Measurements from ENCODE around the gene RPTOR. TPM values are rescaled to one million over a fixed set of nuclear protein-coding genes. Genes with fewer than 3 reads are reported as not detected.
"Not testable (repeated sequence)": the region's sequence is repeated elsewhere in the genome, so short reads cannot be mapped to it uniquely, and the experiment has no call there.

The RPTOR gene
- total RNA-seq, 2 experiments from 2014 or later: 60.0 to 67.2 TPM

DNA sequence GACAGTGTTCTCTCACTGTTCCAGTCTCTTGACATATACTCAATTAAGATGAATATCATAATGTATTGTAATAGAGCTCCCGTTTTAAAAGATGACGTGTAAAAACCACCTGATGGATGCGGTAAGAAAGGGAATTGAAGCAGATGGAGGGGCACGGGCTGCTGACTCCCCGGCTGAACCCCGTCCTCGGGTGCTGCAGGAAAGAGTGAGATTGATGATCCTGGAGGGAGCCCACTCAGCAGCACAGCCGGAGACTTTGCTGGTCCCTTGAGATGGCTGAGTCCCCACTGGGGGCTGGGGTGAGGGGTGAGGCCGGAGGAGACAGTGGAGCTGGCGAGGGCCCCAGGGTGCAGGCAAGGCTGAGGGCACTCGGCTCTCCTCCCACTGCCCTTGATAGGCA, 217.4 kb downstream of the RPTOR start:
- POLR2A ChIA-PET: interaction anchor here (0.7 kb wide), 1 partner anchor 30 kb away, joined by 4 read pairs; no protein-coding TSS in a partner anchor
- CTCF ChIA-PET: interaction anchor here (0.6 to 1.2 kb wide), 5 partner anchors 12 to 176 kb away, joined by 3 to 4 read pairs (median 3); no protein-coding TSS in a partner anchor

DNA sequence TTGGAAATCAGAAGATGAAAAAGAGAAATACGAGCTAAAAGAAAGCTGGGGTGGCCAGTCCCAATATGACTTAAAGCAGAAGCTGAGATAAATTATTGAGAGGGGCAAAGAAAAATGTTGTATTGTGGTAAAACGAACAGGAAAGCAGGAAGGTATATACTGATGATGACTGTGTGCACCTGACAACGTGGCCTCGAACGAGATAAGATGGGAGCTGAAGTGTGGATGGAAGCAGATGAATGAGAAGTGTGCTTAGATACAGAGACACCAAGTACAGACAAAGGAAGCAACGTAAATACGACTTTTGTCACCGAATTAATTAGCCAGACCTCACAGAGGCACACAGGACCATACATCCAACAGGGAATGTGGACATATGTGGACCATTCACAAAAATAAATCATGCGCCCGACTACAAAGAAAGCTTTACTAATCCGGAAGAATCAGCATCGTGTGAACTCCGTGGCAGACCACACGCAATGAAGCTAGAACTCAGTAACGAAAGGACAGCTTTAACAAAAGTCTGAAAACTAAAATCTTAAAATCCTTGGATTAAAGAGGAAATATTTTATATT, 218.7 kb downstream of the RPTOR start:
- ChIA-PET CTCF (no interaction called here), POLR2A (interaction anchor here (0.6 kb wide), 1 partner anchor 41 kb away, joined by 3 read pairs; no protein-coding TSS in a partner anchor)

DNA sequence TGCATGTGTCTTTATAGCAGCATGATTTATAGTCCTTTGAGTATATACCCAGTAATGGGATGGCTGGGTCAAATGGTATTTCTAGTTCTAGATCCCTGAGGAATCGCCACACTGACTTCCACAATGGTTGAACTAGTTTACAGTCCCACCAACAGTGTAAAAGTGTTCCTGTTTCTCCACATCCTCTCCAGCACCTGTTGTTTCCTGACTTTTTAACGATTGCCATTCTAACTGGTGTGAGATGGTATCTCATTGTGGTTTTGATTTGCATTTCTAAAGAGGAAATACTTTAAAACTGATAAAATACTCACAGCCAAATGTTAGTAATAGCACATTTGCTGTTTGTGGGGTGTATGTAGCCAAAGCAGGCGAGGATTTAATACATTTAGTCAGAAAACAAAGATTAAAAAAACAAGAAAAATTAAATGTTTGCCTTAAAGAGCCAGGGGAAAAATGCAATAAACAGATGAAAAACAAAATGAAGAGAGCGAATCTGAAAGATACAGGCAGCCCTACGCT, 220.0 kb downstream of the RPTOR start:
- POLR2A ChIA-PET: not testable (repeated sequence)
- CTCF ChIA-PET: interaction anchor here (0.5 kb wide), 1 partner anchor 9 kb away, joined by 5 read pairs; no protein-coding TSS in a partner anchor

DNA sequence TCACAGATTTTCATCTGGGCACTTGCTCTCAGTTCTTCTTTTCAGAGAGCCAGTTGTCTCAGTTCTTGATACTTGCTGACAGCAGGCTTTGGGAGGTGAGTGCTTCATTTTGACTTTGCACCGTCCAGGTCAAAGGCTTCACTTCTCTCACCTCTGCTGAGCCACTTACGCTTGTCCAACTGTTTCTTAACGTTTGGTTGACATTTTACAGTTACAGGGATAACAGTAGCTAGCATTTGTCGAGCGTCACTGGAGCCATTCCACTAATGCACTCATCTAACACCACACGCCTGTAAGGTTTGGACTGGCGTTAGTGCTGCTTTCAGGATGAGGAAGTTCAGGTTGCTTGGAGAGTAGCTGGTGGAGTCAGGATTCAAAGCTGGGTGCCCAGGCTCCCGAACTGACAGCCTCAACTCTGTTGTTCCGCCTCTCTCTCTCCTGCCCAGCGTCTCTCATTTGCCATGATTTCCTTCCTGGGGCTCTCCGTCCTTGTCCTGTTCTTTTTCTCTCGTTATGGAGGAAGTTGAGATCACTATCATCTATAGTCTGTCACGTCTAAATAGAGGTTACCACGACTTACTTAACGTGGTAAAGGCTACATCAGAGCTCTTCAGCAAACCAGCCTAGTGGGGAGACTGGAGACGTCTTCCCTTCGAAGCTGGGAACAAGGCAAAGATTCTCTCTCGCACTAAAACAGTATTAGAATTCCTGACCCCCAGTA, 220.8 kb downstream of the RPTOR start:
- ChIA-PET CTCF (interaction anchor here (0.5 to 1.0 kb wide), 2 partner anchors 10 to 15 kb away, joined by 3 to 5 read pairs; no protein-coding TSS in a partner anchor), POLR2A (no interaction called here)

- ChIA-PET POLR2A (interaction anchor here (0.6 kb wide), 1 partner anchor 312 kb away, joined by 3 read pairs; no protein-coding TSS in a partner anchor), CTCF (interaction anchor here (1.0 kb wide), 1 partner anchor 14 kb away, joined by 3 read pairs; no protein-coding TSS in a partner anchor)
Measured at GRCh38 chr17:80766290-80766855, 221.7 kb downstream of the RPTOR start.

DNA sequence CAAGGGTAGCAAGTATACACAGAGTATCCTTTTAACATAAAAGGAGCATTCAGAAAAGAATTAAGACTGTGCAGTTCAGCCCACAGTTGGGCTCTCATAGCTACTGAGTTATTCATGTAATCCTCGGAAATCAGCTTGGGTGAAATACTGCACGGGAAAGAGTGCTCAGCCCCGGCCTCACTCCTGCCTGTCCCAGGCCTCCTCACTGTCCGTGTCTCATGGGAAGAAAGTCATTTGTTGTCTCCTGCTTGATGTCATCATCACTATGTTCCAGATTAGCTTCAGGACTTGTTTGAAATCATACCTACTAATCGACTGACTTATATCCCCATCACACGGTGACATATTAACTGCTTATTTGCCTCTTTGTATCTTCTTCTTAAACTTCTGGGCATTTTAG, 223.8 kb downstream of the RPTOR start:
- ChIA-PET POLR2A (no interaction called here), CTCF (no interaction called here)

DNA sequence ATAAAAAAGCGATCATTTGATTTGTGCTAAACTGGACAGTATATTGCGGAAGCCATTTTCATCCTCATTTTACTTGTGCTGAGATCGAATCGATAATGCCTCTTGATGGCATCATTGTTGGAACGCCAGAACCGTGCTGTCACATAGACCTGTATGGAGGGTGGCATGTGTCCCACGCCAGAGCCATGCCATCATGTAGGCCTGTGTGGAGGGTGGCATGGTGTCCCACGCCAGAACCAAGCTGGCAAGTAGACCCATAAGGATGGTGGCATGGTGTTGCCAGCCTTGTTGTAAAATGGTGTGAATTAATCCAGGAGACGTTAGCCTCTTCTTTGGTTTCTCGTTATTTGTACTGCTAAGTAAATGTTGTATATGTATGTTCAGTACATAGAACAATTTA, 224.3 kb downstream of the RPTOR start:
- CTCF ChIA-PET: no interaction called here
- POLR2A ChIA-PET: no interaction called here

DNA sequence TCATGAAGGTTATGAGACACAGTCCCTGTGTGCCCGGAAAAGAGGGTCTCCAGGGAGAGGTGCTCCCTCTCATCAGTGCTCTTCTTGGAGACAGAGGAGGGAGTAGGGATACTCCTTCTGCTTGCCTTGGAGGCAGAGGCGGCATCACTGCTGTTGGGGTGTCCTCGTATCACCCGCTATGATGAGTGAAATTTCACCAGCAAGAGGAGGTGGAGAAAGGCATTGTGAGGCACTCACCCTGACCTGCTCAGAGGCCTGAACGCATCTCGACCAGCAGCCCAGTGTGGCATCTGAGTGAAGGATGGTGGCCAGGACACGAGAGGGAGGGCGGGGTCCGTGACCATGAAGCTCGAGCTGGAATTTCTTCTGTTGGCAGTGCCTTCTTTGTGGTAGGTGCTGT, 224.9 kb downstream of the RPTOR start:
- POLR2A ChIA-PET: no interaction called here
- CTCF ChIA-PET: no interaction called here

DNA sequence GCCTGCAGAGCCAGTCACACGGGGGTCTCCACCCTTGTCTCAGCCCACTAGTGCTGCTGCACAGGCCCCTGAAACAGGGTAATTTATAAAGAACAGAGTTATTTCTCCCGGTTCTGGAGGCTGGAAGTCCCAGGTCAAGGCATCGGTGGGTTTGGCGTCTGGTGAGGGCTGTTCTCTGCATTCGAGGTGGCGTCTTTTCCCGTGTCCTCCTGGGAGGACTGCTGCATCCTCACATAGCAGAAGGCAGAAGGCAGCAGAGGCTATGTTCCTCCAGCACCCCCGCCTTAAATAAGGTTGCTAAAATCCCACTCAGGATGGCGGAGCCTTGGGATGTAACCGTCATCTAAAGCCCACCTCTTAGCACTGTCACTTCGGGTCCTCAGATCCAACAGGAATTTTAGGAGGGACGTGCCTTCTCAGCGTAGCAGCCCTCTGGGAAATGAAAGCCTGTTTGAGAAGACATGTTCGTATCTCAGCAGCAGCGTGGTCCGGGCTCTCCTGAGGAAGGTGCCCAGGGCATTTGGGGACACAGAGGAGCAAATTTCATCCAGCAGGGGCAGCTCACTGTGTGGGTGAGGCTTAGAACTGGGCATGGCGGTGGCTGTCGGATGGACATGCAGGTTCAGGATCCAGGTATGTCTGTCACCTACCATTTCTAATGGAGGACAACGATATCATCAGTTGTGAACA, 225.4 kb downstream of the RPTOR start:
- POLR2A ChIA-PET: no interaction called here

DNA sequence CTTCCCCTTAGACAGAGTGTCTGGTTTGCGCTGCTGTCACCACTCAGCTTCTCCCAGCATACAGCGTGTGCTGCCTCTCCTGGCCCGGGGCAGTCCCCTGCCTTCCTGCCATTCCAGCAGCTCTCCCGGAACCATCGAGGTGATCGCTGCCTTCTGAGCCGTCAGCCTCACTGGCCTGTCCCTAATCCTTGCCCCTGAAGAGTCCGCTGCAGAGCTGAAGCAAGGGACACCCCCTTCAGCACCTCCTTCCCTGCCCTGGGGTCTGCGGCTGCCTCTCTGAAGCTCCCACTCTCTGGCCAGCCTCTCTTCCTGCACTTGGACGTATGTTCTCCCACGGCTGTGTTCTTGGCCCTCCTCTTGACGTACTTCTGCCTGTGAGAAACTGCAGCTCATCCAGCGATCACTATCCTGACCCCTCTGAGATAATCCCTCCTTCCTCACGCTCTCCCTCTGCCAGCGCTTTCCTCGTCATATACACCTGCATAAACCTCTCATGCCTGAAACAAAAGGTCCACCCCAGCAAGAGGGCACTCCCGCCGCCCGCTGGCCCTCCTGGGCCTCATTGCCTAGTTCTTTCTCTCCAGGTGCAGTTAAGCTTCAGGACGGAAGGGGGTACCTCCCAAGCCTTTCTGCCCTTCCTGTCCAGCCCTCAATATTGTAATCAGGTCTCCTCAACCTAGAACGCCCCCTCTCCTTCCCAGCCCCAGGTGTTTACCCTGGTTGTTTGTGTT, 226.4 kb downstream of the RPTOR start:
- CTCF ChIA-PET: no interaction called here
- POLR2A ChIA-PET: no interaction called here

More for the DNA sequence above, 225.4 kb downstream of the RPTOR start:
- CTCF ChIA-PET: no interaction called here

DNA sequence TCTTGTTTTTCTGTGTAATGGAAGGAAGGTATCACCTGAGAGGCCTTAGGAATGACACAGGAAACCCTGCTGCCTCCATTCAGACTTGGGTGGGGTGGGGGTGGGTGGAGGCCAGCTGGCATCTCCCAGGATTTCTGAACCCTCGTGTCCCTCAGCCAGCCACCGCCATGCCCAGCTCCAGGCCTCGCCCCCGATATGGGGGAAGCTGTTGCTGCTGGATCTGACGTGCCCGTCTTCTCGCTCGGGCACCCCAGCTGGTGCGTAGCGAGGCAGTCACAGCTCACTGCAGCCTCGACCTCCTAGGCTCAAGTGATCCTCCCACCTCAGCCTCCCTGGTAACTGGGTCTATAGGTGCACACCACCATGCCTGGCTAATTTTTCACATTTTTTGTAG, 227.0 kb downstream of the RPTOR start:
- POLR2A ChIA-PET: no interaction called here
- CTCF ChIA-PET: no interaction called here

GRCh38 chr17:80772906-80773242, 228.2 kb downstream of the RPTOR start:
- ChIA-PET POLR2A (no interaction called here), CTCF (no interaction called here)

GRCh38 chr17:80773243-80773991, 228.8 kb downstream of the RPTOR start:
- ChIA-PET POLR2A (no interaction called here), CTCF (interaction anchor here (1.1 kb wide), 1 partner anchor 12 kb away, joined by 3 read pairs; no protein-coding TSS in a partner anchor)

DNA sequence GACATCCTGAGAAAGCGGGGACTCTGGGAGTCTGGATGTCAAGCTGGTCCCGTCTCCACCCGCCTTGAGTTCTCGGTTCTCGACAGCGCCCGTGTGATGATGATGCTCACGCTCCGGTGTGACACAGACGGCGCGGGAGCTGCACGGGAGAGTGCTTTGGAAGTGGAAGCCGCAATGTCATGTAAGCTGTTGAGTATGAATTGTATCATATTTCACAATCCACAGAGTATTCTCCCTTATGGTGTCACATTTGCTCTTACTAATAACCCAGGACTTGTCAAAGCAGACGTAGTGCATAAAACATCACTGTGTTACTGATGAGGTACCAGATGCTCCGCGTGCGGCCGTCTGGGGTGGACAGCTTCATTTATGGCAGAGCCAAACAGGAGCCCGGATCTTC, 229.5 kb downstream of the RPTOR start:
- CTCF ChIA-PET: interaction anchor here (1.1 to 1.5 kb wide), 2 partner anchors 13 to 16 kb away, joined by 3 to 4 read pairs; no protein-coding TSS in a partner anchor
- POLR2A ChIA-PET: no interaction called here

- POLR2A ChIA-PET: no interaction called here
- CTCF ChIA-PET: interaction anchor here (1.5 kb wide), 1 partner anchor 15 kb away, joined by 4 read pairs; no protein-coding TSS in a partner anchor
Measured at GRCh38 chr17:80774643-80775281, 230.1 kb downstream of the RPTOR start.

DNA sequence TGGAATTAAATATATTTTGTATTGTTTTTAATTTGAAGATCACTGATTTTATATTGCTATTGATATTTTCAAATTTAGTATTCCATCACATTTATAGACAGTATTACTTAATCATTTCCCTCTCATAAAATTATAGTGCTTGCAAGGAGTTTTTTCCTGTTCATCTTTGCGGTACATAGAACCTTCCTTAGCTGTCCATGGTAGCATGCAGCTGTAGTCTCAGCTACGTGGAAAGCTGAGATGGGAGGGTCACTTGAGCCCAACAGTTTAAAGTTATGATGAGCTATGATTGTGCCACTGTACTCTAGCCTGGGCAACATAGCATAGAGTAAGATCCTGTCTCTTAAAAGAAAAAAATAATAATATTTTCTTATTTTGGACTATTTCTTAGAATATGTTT, 231.2 kb downstream of the RPTOR start:
- POLR2A ChIA-PET: interaction anchor here (0.6 kb wide), 1 partner anchor 849 kb away, joined by 3 read pairs; no protein-coding TSS in a partner anchor
- CTCF ChIA-PET: no interaction called here

DNA sequence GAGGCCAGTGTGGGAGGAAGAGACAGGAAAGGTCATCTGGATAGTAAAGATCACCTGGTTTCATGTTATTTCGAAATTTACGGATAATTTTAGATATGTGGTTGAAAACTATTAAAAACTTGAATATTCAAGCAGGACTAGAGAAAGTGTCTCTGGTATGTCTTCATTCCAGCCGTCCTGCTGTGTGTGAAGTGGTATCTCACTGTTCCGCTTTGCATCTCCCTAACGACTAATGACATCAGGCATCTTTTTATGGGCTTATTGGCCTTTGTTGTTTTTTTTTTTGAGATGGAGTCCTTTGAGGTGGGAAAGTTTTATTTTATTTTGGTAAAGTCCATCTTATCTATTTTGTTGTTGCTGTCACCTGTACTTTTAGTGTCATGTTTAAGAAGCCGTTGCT, 232.6 kb downstream of the RPTOR start:
- CTCF ChIA-PET: interaction anchor here (1.3 kb wide), 1 partner anchor 120 kb away, joined by 3 read pairs; no protein-coding TSS in a partner anchor
- POLR2A ChIA-PET: no interaction called here

DNA sequence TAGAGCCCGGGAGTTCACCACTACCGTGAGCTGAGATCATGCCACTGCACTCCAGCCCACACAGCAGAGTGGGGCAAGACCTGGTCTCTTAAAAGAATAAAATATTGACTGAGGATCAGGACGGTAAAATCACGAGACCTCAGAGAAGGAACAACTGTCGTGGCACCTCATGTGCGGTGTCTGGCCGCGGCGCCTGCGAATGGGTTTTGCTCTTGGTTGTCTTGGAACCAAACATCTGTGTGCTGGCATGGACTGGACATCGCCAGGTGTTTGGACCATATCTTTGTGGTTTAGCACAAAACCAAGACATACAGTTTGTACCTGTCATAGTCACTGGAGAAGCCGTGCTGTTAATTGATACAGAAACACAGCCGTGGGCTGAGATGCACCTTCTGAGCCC, 234.1 kb downstream of the RPTOR start:
- ChIA-PET CTCF (interaction anchor here (1.3 kb wide), 1 partner anchor 119 kb away, joined by 3 read pairs; no protein-coding TSS in a partner anchor), POLR2A (no interaction called here)

Data from activated CD8-positive, alpha-beta memory T cell treated with anti-CD3 and anti-CD28 coated beads for 36 hours (primary cell).